Raji (cell line): ENCODE results near the gene DMBT1.

ENCODE experiments used
- POLR2A ChIP-seq: IDR thresholded peaks from 2 replicates; pipeline ENCODE4 v1.6.1; 2011; ENCODE audit warnings: low read depth, low read length, control low read depth; ENCODE audit not compliant: insufficient read depth

The DMBT1 gene

GRCh38 chr10:122665329-122665860 lies 104.8 kb downstream of the DMBT1 start:
- TF ChIP-seq POLR2A, result no peak

GRCh38 chr10:122665946-122666345 lies 105.4 kb downstream of the DMBT1 start:
- TF ChIP-seq POLR2A, result no peak

GRCh38 chr10:122669045-122669444 lies 108.5 kb downstream of the DMBT1 start:
- no peak for TF ChIP-seq POLR2A

- TF ChIP-seq POLR2A, result no peak
Measured at GRCh38 chr10:122669842-122670241, 109.3 kb downstream of the DMBT1 start.

- no peak for TF ChIP-seq POLR2A
Measured at GRCh38 chr10:122671355-122671754, 110.8 kb downstream of the DMBT1 start.

- TF ChIP-seq POLR2A, result no peak
Measured at GRCh38 chr10:122672655-122673054, 112.1 kb downstream of the DMBT1 start.

GRCh38 chr10:122673269-122673668 lies 112.7 kb downstream of the DMBT1 start:
- TF ChIP-seq POLR2A, result no peak

GRCh38 chr10:122673731-122674130 lies 113.2 kb downstream of the DMBT1 start:
- no peak for TF ChIP-seq POLR2A

GRCh38 chr10:122674781-122675180 lies 114.2 kb downstream of the DMBT1 start:
- no peak for TF ChIP-seq POLR2A

- TF ChIP-seq POLR2A, result no peak
Measured at GRCh38 chr10:122675278-122675677, 114.7 kb downstream of the DMBT1 start.

- TF ChIP-seq POLR2A, result no peak
Measured at GRCh38 chr10:122678266-122678665, 117.7 kb downstream of the DMBT1 start.

GRCh38 chr10:122682522-122682921 lies 122.0 kb downstream of the DMBT1 start:
- no peak for TF ChIP-seq POLR2A

GRCh38 chr10:122688293-122688989 lies 127.9 kb downstream of the DMBT1 start:
- no peak for TF ChIP-seq POLR2A

GRCh38 chr10:122689146-122689820 lies 128.7 kb downstream of the DMBT1 start:
- TF ChIP-seq POLR2A, result no peak

GRCh38 chr10:122692744-122693143 lies 132.2 kb downstream of the DMBT1 start:
- no peak for TF ChIP-seq POLR2A
